Thyroid gland (tissue), 4 donors: ENCODE measurements around the gene CGB5. TPM values are rescaled to one million over a fixed set of nuclear protein-coding genes. Genes with fewer than 3 reads are reported as not detected.

ENCODE experiments used
- DNase-seq, 2 donors: peaks; one replicate each; pipeline ENCODE4 v3.0.0-alpha.2; 2019
- H3K27ac ChIP-seq, 3 donors: fragments of 200-600 bp; sonication (generic); 1 replicate in 2 of 3; 2 replicates in 1 of 3; pipeline ENCODE4 v1.5.1; 2016 to 2019; ENCODE audit warnings: mild to moderate bottlenecking in 1 of 3, moderate library complexity in 1 of 3
- H3K27me3 ChIP-seq: fragments of 200-600 bp; sonication (generic); one replicate; pipeline ENCODE4 v1.5.1; 2019
- H3K36me3 ChIP-seq, 2 donors: fragments of 200-600 bp; sonication (generic); one replicate each; pipeline ENCODE4 v1.5.1; 2016 to 2019
- H3K4me1 ChIP-seq, 2 donors: fragments of 200-600 bp; sonication (generic); one replicate each; pipeline ENCODE4 v1.5.1; 2017 to 2019
- H3K4me3 ChIP-seq, 3 donors: fragments of 200-600 bp; sonication (generic); replicated peaks in 1 of 3; 1 replicate in 2 of 3; 2 replicates in 1 of 3; pipeline ENCODE4 v1.5.1; 2016; ENCODE audit warnings: mild to moderate bottlenecking in 1 of 3
- H3K9me3 ChIP-seq: fragments of 200-600 bp; sonication (generic); one replicate; pipeline ENCODE4 v1.5.1; 2017
- POLR2A ChIP-seq, 2 donors: fragments of 450-650 bp; IDR thresholded peaks; one replicate each; pipeline ENCODE4 v1.6.1; 2017; ENCODE audit warnings: antibody characterized with exemption in 2 of 2, mild to moderate bottlenecking in 2 of 2, moderate library complexity in 1 of 2
- WGBS, 2 donors: methylation state at CpG; one replicate each; pipeline ENCODE4 v1.1.5; 2017; 5-methylcytosine and 5-hydroxymethylcytosine counted together
- intact Hi-C: fragments of 100-400 bp; cut with DNase I; formaldehyde crosslinking; loops from one replicate; pipeline ENCODE4 v1.15.1; 2023
- total RNA-seq, 4 donors: library from RNA; depleted of rRNA; stranded (reverse); fragments of >200 nt; gene quantifications; one replicate each; pipeline ENCODE4 v1.2.3, GENCODE V29; 2016
- TF ChIP-seq, protein P1 (sequence below), 6 experiments: fragments of 200-600 bp in 3 of 6; fragments of 450-650 bp in 3 of 6; sonication (generic) in 3 of 6; IDR thresholded peaks; one replicate each; pipeline ENCODE4 v1.5.1; 2016 to 2019; ENCODE audit warnings: antibody characterized with exemption in 6 of 6, mild to moderate bottlenecking in 2 of 6, inconsistent platforms in 1 of 6, moderate library complexity in 1 of 6

The CGB5 gene
- total RNA-seq, 4 donors from 2014 or later: 0.56 TPM; not detected in 3

GRCh38 chr19:49014123-49014869, 29.4 kb upstream of the CGB5 start:
- H3K36me3 ChIP-seq: peaks cover 25 to 34% of the 10 kb centered on the region in 2 donors

GRCh38 chr19:49014870-49015255, 28.8 kb upstream of the CGB5 start:
- no peak for DNase-seq
- Histone ChIP-seq H3K27ac (no peak overlapping the region), H3K4me1 (peaks cover 17 to 24% of the 10 kb centered on the region in 2 donors), H3K36me3 (peaks cover 21 to 28% of the 10 kb centered on the region in 2 donors), H3K9me3 (no peaks in the 10 kb centered on the region), H3K4me3 (no peak overlapping the region), H3K27me3 (no peaks in the 10 kb centered on the region)
- WGBS, 2 donors: 79 to 98% methylated on average over 6 to 18 of the region's 18 CpGs
- TF ChIP-seq POLR2A (IDR thresholded peaks at IDR 0.05): no peak
- TF ChIP-seq, protein P1, sequence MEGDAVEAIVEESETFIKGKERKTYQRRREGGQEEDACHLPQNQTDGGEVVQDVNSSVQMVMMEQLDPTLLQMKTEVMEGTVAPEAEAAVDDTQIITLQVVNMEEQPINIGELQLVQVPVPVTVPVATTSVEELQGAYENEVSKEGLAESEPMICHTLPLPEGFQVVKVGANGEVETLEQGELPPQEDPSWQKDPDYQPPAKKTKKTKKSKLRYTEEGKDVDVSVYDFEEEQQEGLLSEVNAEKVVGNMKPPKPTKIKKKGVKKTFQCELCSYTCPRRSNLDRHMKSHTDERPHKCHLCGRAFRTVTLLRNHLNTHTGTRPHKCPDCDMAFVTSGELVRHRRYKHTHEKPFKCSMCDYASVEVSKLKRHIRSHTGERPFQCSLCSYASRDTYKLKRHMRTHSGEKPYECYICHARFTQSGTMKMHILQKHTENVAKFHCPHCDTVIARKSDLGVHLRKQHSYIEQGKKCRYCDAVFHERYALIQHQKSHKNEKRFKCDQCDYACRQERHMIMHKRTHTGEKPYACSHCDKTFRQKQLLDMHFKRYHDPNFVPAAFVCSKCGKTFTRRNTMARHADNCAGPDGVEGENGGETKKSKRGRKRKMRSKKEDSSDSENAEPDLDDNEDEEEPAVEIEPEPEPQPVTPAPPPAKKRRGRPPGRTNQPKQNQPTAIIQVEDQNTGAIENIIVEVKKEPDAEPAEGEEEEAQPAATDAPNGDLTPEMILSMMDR (IDR thresholded peaks at IDR 0.05): no peak
- intact Hi-C loops: no loop called here

More at GRCh38 chr19:49014123-49014869, 29.4 kb upstream of the CGB5 start:
- 94% methylated on average over 31 to 32 of the region's 32 CpGs for WGBS, 2 donors
- no peaks in the 10 kb centered on the region for H3K9me3 ChIP-seq
- H3K4me3 ChIP-seq: no peak overlapping the region
- H3K4me1 ChIP-seq: peaks cover 16 to 19% of the 10 kb centered on the region in 2 donors
- no peaks in the 10 kb centered on the region for H3K27me3 ChIP-seq
- intact Hi-C loops: no loop called here
- TF ChIP-seq, protein P1 (IDR thresholded peaks at IDR 0.05): no peak
- TF ChIP-seq POLR2A (IDR thresholded peaks at IDR 0.05): no peak
- H3K27ac ChIP-seq: no peak overlapping the region
- no peak for DNase-seq

- no peaks in the 10 kb centered on the region for H3K27me3 ChIP-seq
- no peak overlapping the region for H3K27ac ChIP-seq
- TF ChIP-seq POLR2A (IDR thresholded peaks at IDR 0.05): no peak
- TF ChIP-seq, protein P1 (IDR thresholded peaks at IDR 0.05): no peak
- 93 to 94% methylated on average over 14 to 22 of the region's 29 CpGs for WGBS, 2 donors
- H3K9me3 ChIP-seq: no peaks in the 10 kb centered on the region
- no peak overlapping the region for H3K4me3 ChIP-seq
- intact Hi-C loops: no loop called here
- H3K4me1 ChIP-seq: peaks cover 17 to 24% of the 10 kb centered on the region in 2 donors
- no peak for DNase-seq
- H3K36me3 ChIP-seq: peaks cover 9 to 16% of the 10 kb centered on the region in 2 donors
Measured at GRCh38 chr19:49016067-49016839, 27.4 kb upstream of the CGB5 start.

GRCh38 chr19:49017041-49017665, 26.5 kb upstream of the CGB5 start, which contains the start of gene LHB:
Gene LHB, minus strand, starts transcription at chr19:49017091. Its CDS starts 10 bp downstream, at chr19:49017081.
- peaks cover 17 to 24% of the 10 kb centered on the region in 2 donors for H3K4me1 ChIP-seq
- 59 to 70% methylated on average over 14 to 17 of the region's 17 CpGs for WGBS, 2 donors
- intact Hi-C loops: no loop called here
- no peak within 1 kb of the TSS for H3K27ac ChIP-seq
- no peaks in the 10 kb centered on the region for H3K27me3 ChIP-seq
- DNase-seq: no peak
- no peaks in the 10 kb centered on the region for H3K9me3 ChIP-seq
- peaks cover under 1 to 11% of the 10 kb centered on the region in 2 donors for H3K36me3 ChIP-seq
- TF ChIP-seq, protein P1 (IDR thresholded peaks at IDR 0.05): no peak
- TF ChIP-seq POLR2A (IDR thresholded peaks at IDR 0.05): no peak
- H3K4me3 ChIP-seq: peak within 1 kb of the TSS in 1 of 3 donors; percentile 25
